WTC11 (cell line): Measurements from ENCODE around the gene PLEKHA5.

ENCODE experiments used
- CBFB ChIP-seq: sonication (generic); formaldehyde crosslinking; IDR thresholded peaks from 2 replicates; pipeline ENCODE4 v1.8.1; 2022; ENCODE audit warnings: mild to moderate bottlenecking, low read depth, missing genetic modification reagents
- CTCF ChIP-seq: fragments of 200-600 bp; IDR thresholded peaks from 2 replicates; pipeline ENCODE4 v1.8.0; 2022; ENCODE audit warnings: antibody characterized with exemption
- ZNF317 ChIP-seq: sonication (generic); formaldehyde crosslinking; IDR thresholded peaks from 2 replicates; pipeline ENCODE4 v1.8.1; 2023; ENCODE audit warnings: low read depth, mild to moderate bottlenecking, moderate library complexity, missing genetic modification reagents, borderline replicate concordance

DNA sequence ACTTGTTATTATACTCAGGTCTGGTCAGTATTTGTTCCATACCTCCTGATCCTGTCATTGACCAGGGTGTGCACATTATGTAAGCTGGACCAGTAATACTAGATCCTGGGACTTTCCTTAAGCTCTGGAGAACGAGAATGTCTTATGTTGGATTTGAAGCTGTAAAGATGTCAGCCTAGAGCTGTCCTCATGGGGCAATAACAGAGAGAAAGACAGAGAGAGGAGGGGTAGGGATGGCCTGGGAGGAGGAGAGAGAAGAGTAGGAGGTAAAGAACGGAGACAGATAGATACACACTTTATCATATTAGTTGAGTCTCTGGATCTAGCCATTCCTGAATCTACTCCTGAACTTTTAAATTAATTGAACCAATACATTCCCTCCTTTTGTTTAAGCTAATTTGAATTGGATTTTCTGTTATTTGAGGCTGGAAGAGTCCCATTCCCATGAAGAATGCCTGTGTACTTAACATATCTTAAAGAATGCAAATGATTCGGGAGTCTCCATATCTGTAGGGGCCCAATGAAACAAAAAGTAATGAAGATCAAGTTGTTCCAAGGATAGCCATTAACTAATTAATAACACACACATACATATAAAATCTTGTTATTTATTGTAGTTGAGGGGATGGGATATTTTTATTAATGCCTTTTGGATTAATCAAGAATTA, 55.9 kb downstream of the PLEKHA5 start:
- TF ChIP-seq CTCF = no peak
- no peak for TF ChIP-seq ZNF317 (CRISPR knock-in tag)
- no peak for TF ChIP-seq CBFB (CRISPR knock-in tag)
